GM18507 (cell line): ENCODE results near the gene NEURL2.

Source experiments
- DNase-seq: peaks from one replicate; pipeline ENCODE4 v3.0.0; 2011; ENCODE audit warnings: low read depth; ENCODE audit not compliant: insufficient read length; ENCODE audit errors: extremely low spot score
- FAIRE-seq: peaks from 2 replicates; lab custom pipeline; 2011; peaks lifted over from hg19 to GRCh38; lab: Jason Lieb, UNC

NEURL2 gene

GRCh38 chr20:45851501-45851900 is 39.5 kb downstream of the NEURL2 start:
- no peak for FAIRE-seq
- no peak for DNase-seq

- DNase-seq = no peak
- FAIRE-seq = no peak
These were observed 40.1 kb downstream of the NEURL2 start for GRCh38 chr20:45850926-45851325.

GRCh38 chr20:45850238-45850637 is 40.8 kb downstream of the NEURL2 start:
- FAIRE-seq (no peak), DNase-seq (no peak)

- DNase-seq (no peak), FAIRE-seq (no peak)
These were observed 41.9 kb downstream of the NEURL2 start for GRCh38 chr20:45848969-45849582.

GRCh38 chr20:45848421-45848820 is 42.6 kb downstream of the NEURL2 start:
- DNase-seq = no peak
- FAIRE-seq = no peak

- DNase-seq = no peak
- FAIRE-seq = no peak
These were observed 45.6 kb downstream of the NEURL2 start for GRCh38 chr20:45845452-45845851.

- no peak for FAIRE-seq
- no peak for DNase-seq
These were observed 47.5 kb downstream of the NEURL2 start for GRCh38 chr20:45843506-45843905.

- DNase-seq (no peak), FAIRE-seq (peak; percentile 84)
These were observed 48.7 kb downstream of the NEURL2 start for GRCh38 chr20:45842169-45842812.

- DNase-seq (no peak), FAIRE-seq (no peak)
These were observed 49.4 kb downstream of the NEURL2 start for GRCh38 chr20:45841407-45842129.

- DNase-seq (no peak), FAIRE-seq (no peak)
These were observed 50.3 kb downstream of the NEURL2 start for GRCh38 chr20:45840700-45841198.
